GM12874 (cell line): ENCODE measurements around the gene FAAP100.

ENCODE experiments used
- CTCF ChIP-seq: IDR thresholded peaks from 2 replicates; pipeline ENCODE4 v1.5.1; 2011; ENCODE audit warnings: low read depth, mild to moderate bottlenecking, control low read depth, low read length, moderate library complexity; ENCODE audit not compliant: insufficient read depth

FAAP100 gene

GRCh38 chr17:81552244-81553017 is at the start of gene FAAP100:
Gene FAAP100, minus strand, starts transcription at chr17:81552353. Its CDS starts 23 bp downstream, at chr17:81552330.
- no peak for TF ChIP-seq CTCF

- peak; percentile 69 for TF ChIP-seq CTCF
Observed at GRCh38 chr17:81601525-81602120, 49.5 kb upstream of the FAAP100 start.

- TF ChIP-seq CTCF = no peak
Observed at GRCh38 chr17:81599719-81600486, 47.8 kb upstream of the FAAP100 start.

GRCh38 chr17:81593105-81593871 is 41.1 kb upstream of the FAAP100 start:
- TF ChIP-seq CTCF = no peak

GRCh38 chr17:81591971-81592370 is 39.8 kb upstream of the FAAP100 start:
- no peak for TF ChIP-seq CTCF

GRCh38 chr17:81590121-81590520 is 38.0 kb upstream of the FAAP100 start:
- no peak for TF ChIP-seq CTCF
